GM19324 (cell line): ENCODE measurements around the gene TMEM259.

Experiments
- ATAC-seq: cut with Tn5 transposase; IDR thresholded peaks from one replicate; pipeline ENCODE4 v1.9.1; 2021; ENCODE audit warnings: mild to moderate bottlenecking, moderate library complexity; ENCODE audit not compliant: unreplicated experiment, low FRiP score

TMEM259 gene

GRCh38 chr19:1055886-1056620 is 35.1 kb upstream of the TMEM259 start:
- ATAC-seq: no peak

GRCh38 chr19:1055028-1055425 is 34.1 kb upstream of the TMEM259 start:
- ATAC-seq: no peak

DNA sequence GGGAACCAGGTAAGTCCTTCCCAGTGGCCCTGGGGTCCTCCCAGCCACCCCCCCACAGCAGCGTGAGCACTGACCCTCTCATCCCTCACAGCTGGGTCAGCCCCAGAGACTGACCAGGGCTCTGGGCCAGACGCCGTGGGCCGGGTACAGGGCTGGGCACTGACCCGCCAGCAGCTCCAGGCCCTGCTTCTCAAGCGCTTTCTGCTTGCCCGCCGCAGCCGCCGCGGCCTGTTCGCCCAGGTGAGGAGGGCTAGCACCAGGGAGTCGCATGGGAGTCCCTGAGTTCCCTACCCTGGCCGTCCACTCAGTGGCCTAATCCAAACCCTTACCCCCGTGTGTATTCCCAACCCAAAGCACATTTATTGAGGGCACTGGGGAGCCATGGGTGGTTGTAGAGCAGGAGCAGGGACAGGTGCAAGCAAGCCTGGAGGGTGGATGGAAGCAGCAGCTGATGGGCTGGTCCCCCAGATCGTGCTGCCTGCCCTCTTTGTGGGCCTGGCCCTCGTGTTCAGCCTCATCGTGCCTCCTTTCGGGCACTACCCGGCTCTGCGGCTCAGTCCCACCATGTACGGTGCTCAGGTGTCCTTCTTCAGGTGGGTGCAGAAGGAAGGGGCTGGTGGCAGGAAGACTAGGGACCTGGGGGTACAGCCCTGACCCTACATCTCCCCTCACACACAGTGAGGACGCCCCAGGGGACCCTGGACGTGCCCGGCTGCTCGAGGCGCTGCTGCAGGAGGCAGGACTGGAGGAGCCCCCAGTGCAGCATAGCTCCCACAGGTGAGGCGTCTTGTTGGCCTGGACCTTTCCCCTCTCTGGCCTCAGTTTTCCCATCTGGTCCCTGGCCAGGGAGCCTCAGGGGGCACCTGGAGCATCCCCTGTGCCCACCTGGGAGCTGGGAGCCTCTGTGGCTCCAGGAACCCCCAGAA is 33.4 kb upstream of the TMEM259 start:
- ATAC-seq: no peak

GRCh38 chr19:1053176-1054101 is 32.5 kb upstream of the TMEM259 start:
- ATAC-seq: no peak

GRCh38 chr19:1052349-1052975 is 31.5 kb upstream of the TMEM259 start:
- no peak for ATAC-seq

GRCh38 chr19:1051791-1052190 is 30.9 kb upstream of the TMEM259 start:
- ATAC-seq: no peak

DNA sequence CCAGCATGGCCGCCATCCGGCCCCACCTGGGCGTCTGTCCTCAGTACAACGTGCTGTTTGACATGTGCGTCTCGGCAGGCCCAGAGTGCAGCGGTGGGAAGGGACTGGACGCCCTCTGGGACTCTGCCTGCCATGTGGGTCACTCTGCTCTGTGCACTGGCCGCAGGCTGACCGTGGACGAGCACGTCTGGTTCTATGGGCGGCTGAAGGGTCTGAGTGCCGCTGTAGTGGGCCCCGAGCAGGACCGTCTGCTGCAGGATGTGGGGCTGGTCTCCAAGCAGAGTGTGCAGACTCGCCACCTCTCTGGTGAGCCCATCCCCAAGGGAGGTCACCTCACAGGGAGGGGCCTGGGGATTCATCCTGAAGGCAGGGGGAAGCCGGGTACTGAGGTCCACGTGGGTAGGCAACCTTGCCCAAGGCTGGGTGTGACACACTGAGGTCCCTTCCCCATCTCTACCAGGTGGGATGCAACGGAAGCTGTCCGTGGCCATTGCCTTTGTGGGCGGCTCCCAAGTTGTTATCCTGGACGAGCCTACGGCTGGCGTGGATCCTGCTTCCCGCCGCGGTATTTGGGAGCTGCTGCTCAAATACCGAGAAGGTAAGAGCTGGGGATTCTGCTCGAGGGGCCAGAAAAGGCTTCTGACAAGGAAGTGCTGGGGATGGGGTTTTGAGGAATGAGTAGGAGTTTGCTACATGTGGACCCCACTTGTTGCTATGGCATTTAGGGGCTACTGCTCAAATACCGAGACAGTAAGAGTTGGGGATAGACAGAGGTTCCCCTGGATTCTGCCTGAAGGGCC is 30.3 kb upstream of the TMEM259 start:
- ATAC-seq: no peak

GRCh38 chr19:1049800-1050199 is 28.9 kb upstream of the TMEM259 start:
- ATAC-seq: no peak

DNA sequence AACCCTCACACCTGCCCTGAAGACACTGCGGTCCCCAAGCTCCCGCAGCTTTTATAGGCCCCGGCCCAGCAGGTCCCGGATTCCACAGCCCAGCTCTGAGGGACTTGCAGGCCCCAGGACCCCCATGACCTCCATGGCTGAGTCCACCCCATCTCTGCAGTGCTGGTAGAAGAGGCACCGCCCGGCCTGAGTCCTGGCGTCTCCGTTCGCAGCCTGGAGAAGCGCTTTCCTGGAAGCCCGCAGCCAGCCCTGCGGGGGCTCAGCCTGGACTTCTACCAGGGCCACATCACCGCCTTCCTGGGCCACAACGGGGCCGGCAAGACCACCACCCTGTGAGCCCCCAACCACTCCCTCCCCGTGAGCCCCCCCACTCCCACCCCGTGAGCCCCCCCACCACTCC is 28.2 kb upstream of the TMEM259 start:
- ATAC-seq: no peak

GRCh38 chr19:1047696-1048147 is 26.8 kb upstream of the TMEM259 start:
- no peak for ATAC-seq

DNA sequence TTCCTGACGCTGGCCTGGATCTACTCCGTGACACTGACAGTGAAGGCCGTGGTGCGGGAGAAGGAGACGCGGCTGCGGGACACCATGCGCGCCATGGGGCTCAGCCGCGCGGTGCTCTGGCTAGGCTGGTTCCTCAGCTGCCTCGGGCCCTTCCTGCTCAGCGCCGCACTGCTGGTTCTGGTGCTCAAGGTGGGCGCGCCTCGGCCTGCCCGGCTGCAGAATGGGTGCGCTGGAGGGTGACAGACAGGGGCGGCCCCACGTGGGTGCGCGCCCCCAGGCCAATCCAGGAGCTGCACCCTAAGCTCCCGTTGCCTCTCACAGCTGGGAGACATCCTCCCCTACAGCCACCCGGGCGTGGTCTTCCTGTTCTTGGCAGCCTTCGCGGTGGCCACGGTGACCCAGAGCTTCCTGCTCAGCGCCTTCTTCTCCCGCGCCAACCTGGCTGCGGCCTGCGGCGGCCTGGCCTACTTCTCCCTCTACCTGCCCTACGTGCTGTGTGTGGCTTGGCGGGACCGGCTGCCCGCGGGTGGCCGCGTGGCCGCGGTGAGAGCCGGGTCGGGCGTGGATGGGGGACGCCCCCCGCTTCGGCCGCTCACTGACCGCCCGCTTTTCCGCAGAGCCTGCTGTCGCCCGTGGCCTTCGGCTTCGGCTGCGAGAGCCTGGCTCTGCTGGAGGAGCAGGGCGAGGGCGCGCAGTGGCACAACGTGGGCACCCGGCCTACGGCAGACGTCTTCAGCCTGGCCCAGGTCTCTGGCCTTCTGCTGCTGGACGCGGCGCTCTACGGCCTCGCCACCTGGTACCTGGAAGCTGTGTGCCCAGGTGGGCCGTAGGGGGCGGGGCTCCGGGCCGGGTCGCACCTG is 26.1 kb upstream of the TMEM259 start:
- ATAC-seq: no peak

DNA sequence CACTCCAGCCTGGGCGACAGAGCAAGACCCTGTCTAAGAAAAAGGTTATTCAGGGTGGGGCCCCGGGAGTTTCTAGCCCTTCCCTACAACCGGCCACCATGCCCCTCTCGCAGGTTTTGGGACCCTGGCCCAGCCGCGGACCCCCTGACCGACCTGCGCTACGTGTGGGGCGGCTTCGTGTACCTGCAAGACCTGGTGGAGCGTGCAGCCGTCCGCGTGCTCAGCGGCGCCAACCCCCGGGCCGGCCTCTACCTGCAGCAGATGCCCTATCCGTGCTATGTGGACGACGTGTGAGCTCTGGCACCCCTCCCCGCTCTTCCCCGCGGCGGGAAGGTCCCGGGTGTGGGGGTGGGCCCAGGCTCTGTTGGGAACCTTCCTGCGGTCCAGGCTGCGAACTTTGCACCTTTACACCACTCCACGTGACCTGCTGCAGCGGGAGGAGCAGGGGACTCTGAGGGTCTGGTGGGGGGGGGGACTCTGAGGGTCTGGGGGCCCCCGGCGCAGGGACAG is 25.2 kb upstream of the TMEM259 start:
- ATAC-seq: no peak

DNA sequence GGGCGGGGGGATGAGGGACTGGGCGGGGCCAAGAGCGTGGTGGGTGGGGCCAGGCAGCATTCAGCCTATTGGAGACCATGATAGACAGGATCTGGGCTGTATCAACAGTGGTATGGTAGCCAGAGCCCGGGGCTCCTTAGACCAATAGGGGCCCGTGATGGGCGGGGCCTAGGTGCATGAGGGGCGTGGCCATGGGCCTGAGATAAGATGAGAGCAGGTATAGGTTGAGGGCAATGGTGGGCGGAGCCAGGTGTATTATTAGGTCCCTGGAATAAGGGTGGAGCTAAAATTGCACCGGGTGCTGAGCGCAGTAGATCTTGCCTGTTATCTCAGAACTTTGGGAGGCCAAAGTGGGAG is 24.3 kb upstream of the TMEM259 start:
- no peak for ATAC-seq

GRCh38 chr19:1042689-1043511 is 22.0 kb upstream of the TMEM259 start:
- no peak for ATAC-seq

- ATAC-seq: no peak
Measured at GRCh38 chr19:1041835-1042685, 21.1 kb upstream of the TMEM259 start.

DNA sequence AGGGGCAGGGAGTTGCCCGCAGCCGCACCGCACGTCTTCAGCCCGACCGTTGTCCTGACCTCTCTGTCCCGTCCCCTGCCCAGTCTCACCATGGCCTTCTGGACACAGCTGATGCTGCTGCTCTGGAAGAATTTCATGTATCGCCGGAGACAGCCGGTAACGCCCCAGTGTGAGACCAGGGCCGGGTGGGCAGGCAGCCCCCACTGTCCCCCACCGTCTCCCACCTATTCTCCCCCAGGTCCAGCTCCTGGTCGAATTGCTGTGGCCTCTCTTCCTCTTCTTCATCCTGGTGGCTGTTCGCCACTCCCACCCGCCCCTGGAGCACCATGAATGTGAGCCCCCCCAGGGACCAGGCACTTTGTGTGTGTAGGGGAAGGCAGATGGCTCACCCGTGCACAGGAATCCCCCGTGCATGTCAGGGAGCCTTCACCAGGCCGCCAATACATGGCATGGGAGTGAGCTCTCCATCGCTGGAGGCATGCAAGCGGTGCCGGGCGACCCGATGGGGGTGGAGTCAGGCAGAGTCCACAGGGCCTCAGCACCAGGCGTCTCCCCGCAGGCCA is 20.4 kb upstream of the TMEM259 start:
- no peak for ATAC-seq
